ENCODE measurements around the gene OPN1MW.
"Not testable (repeated sequence)": the region's sequence is repeated elsewhere in the genome, so short reads cannot be mapped to it uniquely, and the experiment has no call there.

- TF ChIP-seq CTCF (conservative IDR thresholded peaks at IDR 0.05 in 1 of 2, IDR thresholded peaks at IDR 0.05 in 1 of 2; ENCODE audit: extremely low read depth in 1 of 2, insufficient read depth in 1 of 2, low read depth in 1 of 2, low read length in 2 of 2); EZH2 (IDR thresholded peaks at IDR 0.05; ENCODE audit: borderline replicate concordance, low read length): not testable (repeated sequence)
Observed at GRCh38 chrX:154157207-154157606, 25.2 kb upstream of the OPN1MW start.

Measured in mammary epithelial cell (primary cell).